Measurements from ENCODE around the gene PRCC. TPM values are rescaled to one million over a fixed set of nuclear protein-coding genes. Genes with fewer than 3 reads are reported as not detected.

PRCC gene
- total RNA-seq, 2 donors from 2014 or later, result 108 to 111 TPM

DNA sequence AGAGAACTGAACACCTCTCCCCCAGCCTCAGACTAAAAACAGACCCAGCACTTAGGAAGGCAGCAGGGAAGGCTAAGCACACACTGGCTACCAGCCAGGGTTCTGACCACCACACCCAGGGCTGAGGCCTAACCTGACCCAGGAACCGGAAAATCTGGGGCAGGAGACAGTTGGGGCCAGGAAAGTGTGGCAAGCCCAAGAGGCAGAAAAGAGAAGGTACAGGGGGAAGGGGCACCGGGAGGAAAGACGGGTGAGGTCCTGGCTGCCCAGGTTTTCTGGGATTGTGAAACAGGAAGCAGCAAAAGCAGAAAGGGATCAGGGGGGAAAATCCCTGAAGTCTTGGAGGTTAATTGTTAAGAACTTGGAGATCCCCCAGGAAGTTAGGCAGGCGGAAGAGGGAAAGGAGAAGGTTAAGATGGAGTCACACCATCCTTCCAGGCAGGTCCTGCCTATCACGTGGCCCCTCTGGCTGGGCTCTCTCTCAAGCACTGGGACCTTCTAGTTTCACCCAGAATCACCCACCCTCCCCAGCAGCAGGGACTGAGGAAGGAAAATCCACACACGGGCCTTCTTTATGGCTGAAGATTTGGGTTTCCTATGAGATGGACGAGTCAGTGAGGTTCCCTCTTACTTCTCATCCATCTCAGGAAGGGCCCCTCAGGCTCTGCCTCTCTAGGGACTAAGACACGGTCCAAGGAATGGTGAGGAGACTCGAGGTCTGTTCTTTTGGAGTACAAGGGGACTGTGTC, 18.5 kb upstream of the PRCC start:
- Histone ChIP-seq H3K36me3 (ENCODE audit: control insufficient read depth, insufficient read depth, low read length) (peaks cover 37% of the 10 kb centered on the region), H3K27me3 (ENCODE audit: control insufficient read depth, insufficient read depth, low read length, poor library complexity, severe bottlenecking) (no peaks in the 10 kb centered on the region), H3K9ac (ENCODE audit: extremely low read depth, low read length, poor library complexity, severe bottlenecking) (peak overlapping the region; percentile 88), H3K4me3 (ENCODE audit: low read length) (peak overlapping the region; percentile 96), H3K4me1 (ENCODE audit: control insufficient read depth, insufficient read depth, low read length) (peaks cover 41% of the 10 kb centered on the region), H3K9me3 (ENCODE audit: control insufficient read depth, low read length) (no peaks in the 10 kb centered on the region), H3K27ac (ENCODE audit: low read depth, low read length) (peak overlapping the region; percentile 100)
- Mint-ChIP-seq H3K36me3 (ENCODE audit: low read depth) (peaks cover 19% of the 10 kb centered on the region), H3K27ac (peak overlapping the region; percentile 98), H3K9me3 (no peaks in the 10 kb centered on the region), H3K27me3 (ENCODE audit: insufficient read depth) (no peaks in the 10 kb centered on the region), H3K4me3 (peak overlapping the region; percentile 88), H3K4me1 (peaks cover 58% of the 10 kb centered on the region)
- whole genome bisulfite sequencing, 2 experiments (ENCODE audit: insufficient coverage in 1 of 2, insufficient read length in 1 of 2), result 68 to 86% methylated on average over 6 to 9 of the region's 9 CpGs
- DNase-seq, result peak; percentile 58
- TF ChIP-seq, protein P1, sequence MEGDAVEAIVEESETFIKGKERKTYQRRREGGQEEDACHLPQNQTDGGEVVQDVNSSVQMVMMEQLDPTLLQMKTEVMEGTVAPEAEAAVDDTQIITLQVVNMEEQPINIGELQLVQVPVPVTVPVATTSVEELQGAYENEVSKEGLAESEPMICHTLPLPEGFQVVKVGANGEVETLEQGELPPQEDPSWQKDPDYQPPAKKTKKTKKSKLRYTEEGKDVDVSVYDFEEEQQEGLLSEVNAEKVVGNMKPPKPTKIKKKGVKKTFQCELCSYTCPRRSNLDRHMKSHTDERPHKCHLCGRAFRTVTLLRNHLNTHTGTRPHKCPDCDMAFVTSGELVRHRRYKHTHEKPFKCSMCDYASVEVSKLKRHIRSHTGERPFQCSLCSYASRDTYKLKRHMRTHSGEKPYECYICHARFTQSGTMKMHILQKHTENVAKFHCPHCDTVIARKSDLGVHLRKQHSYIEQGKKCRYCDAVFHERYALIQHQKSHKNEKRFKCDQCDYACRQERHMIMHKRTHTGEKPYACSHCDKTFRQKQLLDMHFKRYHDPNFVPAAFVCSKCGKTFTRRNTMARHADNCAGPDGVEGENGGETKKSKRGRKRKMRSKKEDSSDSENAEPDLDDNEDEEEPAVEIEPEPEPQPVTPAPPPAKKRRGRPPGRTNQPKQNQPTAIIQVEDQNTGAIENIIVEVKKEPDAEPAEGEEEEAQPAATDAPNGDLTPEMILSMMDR (conservative IDR thresholded peaks at IDR 0.05), result no peak

DNA sequence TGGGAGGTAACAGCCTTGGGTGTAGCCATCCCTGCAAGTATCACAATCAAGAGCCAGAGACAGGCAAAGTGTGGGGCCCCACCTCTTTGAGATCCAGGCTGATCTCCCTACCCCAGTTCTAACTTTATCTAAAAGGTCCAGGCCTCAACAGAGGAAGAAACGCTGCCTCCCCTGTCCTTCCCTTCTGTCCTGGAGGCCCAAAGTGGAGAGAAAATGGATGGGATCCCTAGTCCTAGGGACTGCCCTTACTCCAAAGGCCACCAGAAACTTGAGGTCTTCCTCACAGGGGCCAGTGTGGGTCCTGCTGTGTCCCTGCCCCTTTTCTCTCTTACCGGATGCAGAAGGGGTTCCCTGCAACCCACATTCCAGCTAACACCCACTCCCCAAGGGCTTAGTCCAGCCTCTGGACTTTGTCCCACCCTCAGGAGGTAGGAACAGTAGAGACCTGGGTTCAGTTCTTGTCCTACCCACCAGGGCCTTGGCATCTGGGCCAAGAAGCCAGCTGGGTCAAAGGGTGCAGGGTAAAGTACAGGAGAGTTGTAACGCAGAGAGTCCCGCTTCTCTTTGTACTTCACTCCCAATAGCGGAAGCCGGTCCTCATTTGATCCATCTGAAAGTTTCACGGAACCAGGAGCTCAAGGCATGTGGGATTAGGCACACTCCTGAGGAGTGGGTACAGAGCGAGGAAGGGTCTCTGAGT, 17.8 kb upstream of the PRCC start:
- Mint-ChIP-seq H3K27ac (peak overlapping the region; percentile 98), H3K9me3 (no peaks in the 10 kb centered on the region), H3K27me3 (ENCODE audit: insufficient read depth) (no peaks in the 10 kb centered on the region), H3K36me3 (ENCODE audit: low read depth) (peaks cover 14% of the 10 kb centered on the region), H3K4me3 (peak overlapping the region; percentile 88), H3K4me1 (peaks cover 56% of the 10 kb centered on the region)
- TF ChIP-seq, protein P1 (conservative IDR thresholded peaks at IDR 0.05), result no peak
- H3K4me1 ChIP-seq (ENCODE audit: control insufficient read depth, insufficient read depth, low read length), result peaks cover 41% of the 10 kb centered on the region
- peak overlapping the region; percentile 96 for H3K4me3 ChIP-seq (ENCODE audit: low read length)
- peak overlapping the region; percentile 6 for H3K27ac ChIP-seq (ENCODE audit: low read depth, low read length)
- DNase-seq, result peak; percentile 41
- H3K9ac ChIP-seq (ENCODE audit: extremely low read depth, low read length, poor library complexity, severe bottlenecking), result peak overlapping the region; percentile 88
- H3K9me3 ChIP-seq (ENCODE audit: control insufficient read depth, low read length), result no peaks in the 10 kb centered on the region
- H3K27me3 ChIP-seq (ENCODE audit: control insufficient read depth, insufficient read depth, low read length, poor library complexity, severe bottlenecking), result no peaks in the 10 kb centered on the region
- H3K36me3 ChIP-seq (ENCODE audit: control insufficient read depth, insufficient read depth, low read length), result peaks cover 36% of the 10 kb centered on the region
- WGBS, 2 experiments (ENCODE audit: insufficient coverage in 1 of 2, insufficient read length in 1 of 2), result 78 to 81% methylated on average over 7 to 8 of the region's 8 CpGs

DNA sequence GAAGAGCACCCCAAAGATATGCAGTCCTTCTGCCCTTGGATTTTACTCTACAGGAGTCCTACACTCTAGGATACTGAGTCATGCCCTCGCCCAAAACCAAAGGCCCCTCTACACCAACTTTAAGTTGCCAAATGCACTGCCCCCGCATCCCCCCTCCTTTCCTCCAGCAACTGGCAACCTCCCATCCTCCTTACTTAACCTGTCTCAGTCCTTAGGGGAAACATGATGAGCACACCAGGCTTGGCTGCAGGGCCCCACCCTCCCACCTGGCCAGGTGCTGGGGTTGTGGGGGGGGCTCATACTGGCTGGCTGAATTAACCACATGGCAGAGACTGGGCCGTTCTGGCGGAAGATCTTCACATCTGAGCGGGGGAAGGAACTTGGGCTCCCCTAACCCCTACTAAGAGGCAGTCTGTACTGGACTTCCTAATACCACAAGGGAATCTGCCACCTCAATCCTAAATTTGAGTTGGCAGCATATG, 17.1 kb upstream of the PRCC start:
- 0 to 8% methylated on average over 3 to 5 of the region's 5 CpGs for WGBS, 2 experiments (ENCODE audit: insufficient coverage in 1 of 2, insufficient read length in 1 of 2)

More for the DNA sequence above, 17.1 kb upstream of the PRCC start:
- Histone ChIP-seq H3K9ac (ENCODE audit: extremely low read depth, low read length, poor library complexity, severe bottlenecking) (peak overlapping the region; percentile 88), H3K36me3 (ENCODE audit: control insufficient read depth, insufficient read depth, low read length) (peaks cover 29% of the 10 kb centered on the region), H3K4me3 (ENCODE audit: low read length) (peak overlapping the region; percentile 96), H3K27ac (ENCODE audit: low read depth, low read length) (peak overlapping the region; percentile 3), H3K4me1 (ENCODE audit: control insufficient read depth, insufficient read depth, low read length) (peaks cover 37% of the 10 kb centered on the region), H3K9me3 (ENCODE audit: control insufficient read depth, low read length) (no peaks in the 10 kb centered on the region), H3K27me3 (ENCODE audit: control insufficient read depth, insufficient read depth, low read length, poor library complexity, severe bottlenecking) (no peaks in the 10 kb centered on the region)
- DNase-seq, result peak; percentile 65
- H3K9me3 Mint-ChIP-seq, result no peaks in the 10 kb centered on the region
- H3K27me3 Mint-ChIP-seq (ENCODE audit: insufficient read depth), result no peaks in the 10 kb centered on the region
- TF ChIP-seq, protein P1 (conservative IDR thresholded peaks at IDR 0.05), result no peak
- peaks cover 50% of the 10 kb centered on the region for H3K4me1 Mint-ChIP-seq
- peak overlapping the region; percentile 98 for H3K27ac Mint-ChIP-seq
- peak overlapping the region; percentile 88 for H3K4me3 Mint-ChIP-seq
- peaks cover 8% of the 10 kb centered on the region for H3K36me3 Mint-ChIP-seq (ENCODE audit: low read depth)
